Hepatocyte (in vitro differentiated cells): Measurements from ENCODE around the gene FES. TPM values are rescaled to one million over a fixed set of nuclear protein-coding genes. Genes with fewer than 3 reads are reported as not detected.

Source experiments
- DNase-seq: peaks from one replicate; pipeline ENCODE4 v3.0.0-alpha.2; 2016; ENCODE audit warnings: low spot score
- H2AFZ ChIP-seq: fragments of 200-600 bp; sonication (generic); 2 replicates; pipeline ENCODE4 v1.6.0; 2016; ENCODE audit warnings: antibody characterized with exemption, mild to moderate bottlenecking
- H3K27ac ChIP-seq: fragments of 200-600 bp; sonication (generic); 2 replicates; pipeline ENCODE4 v1.5.1; 2016; ENCODE audit warnings: mild to moderate bottlenecking
- H3K27me3 ChIP-seq: fragments of 200-600 bp; sonication (generic); 2 replicates; pipeline ENCODE4 v1.6.1; 2016
- H3K36me3 ChIP-seq: fragments of 200-600 bp; sonication (generic); replicated peaks from 2 replicates; pipeline ENCODE4 v1.5.1; 2016; ENCODE audit warnings: low read depth; ENCODE audit not compliant: insufficient read depth
- H3K4me1 ChIP-seq: fragments of 200-600 bp; sonication (generic); 2 replicates; pipeline ENCODE4 v1.5.1; 2016; ENCODE audit warnings: mild to moderate bottlenecking, moderate library complexity; ENCODE audit not compliant: insufficient read depth
- H3K4me2 ChIP-seq: fragments of 200-600 bp; sonication (generic); 2 replicates; pipeline ENCODE4 v1.6.0; 2016
- H3K4me3 ChIP-seq: fragments of 200-600 bp; sonication (generic); 2 replicates; pipeline ENCODE4 v1.5.1; 2016; ENCODE audit warnings: mild to moderate bottlenecking
- H3K79me2 ChIP-seq: fragments of 200-600 bp; sonication (generic); 2 replicates; pipeline ENCODE4 v1.6.0; 2017; ENCODE audit warnings: mild to moderate bottlenecking
- H3K9me2 ChIP-seq: fragments of 200-600 bp; sonication (generic); replicated peaks from 2 replicates; pipeline ENCODE4 v1.6.0; 2017; ENCODE audit warnings: mild to moderate bottlenecking; ENCODE audit not compliant: insufficient read depth
- H3K9me3 ChIP-seq: fragments of 200-600 bp; sonication (generic); 2 replicates; pipeline ENCODE4 v1.5.1; 2016; ENCODE audit warnings: low read depth, mild to moderate bottlenecking
- H4K20me1 ChIP-seq: fragments of 200-600 bp; sonication (generic); 2 replicates; pipeline ENCODE4 v1.6.0; 2016; ENCODE audit warnings: mild to moderate bottlenecking; ENCODE audit not compliant: insufficient read depth, poor library complexity, severe bottlenecking
- CTCF ChIP-seq: fragments of 200-600 bp; sonication (generic); IDR thresholded peaks from 2 replicates; pipeline ENCODE4 v1.5.1; 2016; ENCODE audit warnings: antibody characterized with exemption, mild to moderate bottlenecking; ENCODE audit not compliant: poor library complexity
- EZH2 ChIP-seq: fragments of 200-600 bp; sonication (generic); IDR thresholded peaks from 2 replicates; pipeline ENCODE4 v1.6.1; 2016; ENCODE audit warnings: antibody characterized with exemption, mild to moderate bottlenecking, borderline replicate concordance
- EZH2phosphoT487 ChIP-seq: fragments of 200-600 bp; sonication (generic); IDR thresholded peaks from one replicate; pipeline ENCODE4 v1.6.1; 2018; ENCODE audit warnings: antibody characterized with exemption, mild to moderate bottlenecking, low read depth, moderate library complexity; ENCODE audit not compliant: unreplicated experiment, severe bottlenecking
- WGBS: methylation state at CpG from one replicate; pipeline ENCODE4 v1.1.6; 2016; ENCODE audit warnings: low lambda C conversion rate; ENCODE audit errors: missing lambda C conversion rate; 5-methylcytosine and 5-hydroxymethylcytosine counted together
- polyA plus RNA-seq: library from polyadenylated mRNA; unstranded; fragments of >200 nt; fragmentation: Nextera tagmentation; extraction: Ambion mirVana; gene quantifications from 2 replicates; pipeline ENCODE4 v1.2.1, GENCODE V29; 2016
- total RNA-seq: library from RNA; depleted of rRNA; stranded (reverse); fragments of >200 nt; gene quantifications from 2 replicates; pipeline ENCODE4 v1.2.3, GENCODE V29; 2014

Gene FES
- total and polyA plus RNA-seq, 2 experiments from 2014 or later = 7.3 to 13.5 TPM

GRCh38 chr15:90876512-90877170, 7.7 kb upstream of the FES start:
- 97% methylated on average over 15 of the region's 15 CpGs for WGBS
- Histone ChIP-seq H3K79me2 (peaks cover 39% of the 10 kb centered on the region), H2AFZ (no peak overlapping the region)

GRCh38 chr15:90877315-90877714, 7.0 kb upstream of the FES start:
- H2AFZ ChIP-seq = no peak overlapping the region
- no peak for DNase-seq
- no peak overlapping the region for H3K4me2 ChIP-seq
- TF ChIP-seq CTCF (no peak), EZH2 (no peak), EZH2phosphoT487 (no peak)
- H3K9me2 ChIP-seq = no peaks in the 10 kb centered on the region
- H3K79me2 ChIP-seq = peaks cover 33% of the 10 kb centered on the region
- H3K36me3 ChIP-seq = no peaks in the 10 kb centered on the region
- peaks cover 19% of the 10 kb centered on the region for H4K20me1 ChIP-seq
- H3K9me3 ChIP-seq = no peaks in the 10 kb centered on the region
- no peak overlapping the region for H3K4me3 ChIP-seq
- no peak overlapping the region for H3K27ac ChIP-seq
- no peaks in the 10 kb centered on the region for H3K27me3 ChIP-seq
- peaks cover 26% of the 10 kb centered on the region for H3K4me1 ChIP-seq
- 96% methylated on average over 14 of the region's 14 CpGs for WGBS

More at GRCh38 chr15:90876512-90877170, 7.7 kb upstream of the FES start:
- Histone ChIP-seq H3K9me3 (no peaks in the 10 kb centered on the region), H3K4me3 (no peak overlapping the region), H3K9me2 (no peaks in the 10 kb centered on the region), H3K27ac (no peak overlapping the region), H4K20me1 (peaks cover 19% of the 10 kb centered on the region), H3K4me2 (no peak overlapping the region), H3K36me3 (no peaks in the 10 kb centered on the region), H3K4me1 (peaks cover 28% of the 10 kb centered on the region), H3K27me3 (no peaks in the 10 kb centered on the region)
- TF ChIP-seq CTCF (no peak), EZH2 (no peak), EZH2phosphoT487 (no peak)
- no peak for DNase-seq

GRCh38 chr15:90877996-90878395, 6.3 kb upstream of the FES start:
- Histone ChIP-seq H3K9me2 (no peaks in the 10 kb centered on the region), H3K9me3 (no peaks in the 10 kb centered on the region), H2AFZ (no peak overlapping the region), H3K36me3 (no peaks in the 10 kb centered on the region), H4K20me1 (peaks cover 19% of the 10 kb centered on the region), H3K4me2 (no peak overlapping the region), H3K27me3 (no peaks in the 10 kb centered on the region), H3K4me1 (peaks cover 19% of the 10 kb centered on the region), H3K4me3 (no peak overlapping the region), H3K27ac (no peak overlapping the region), H3K79me2 (peaks cover 26% of the 10 kb centered on the region)
- TF ChIP-seq EZH2 (no peak), EZH2phosphoT487 (no peak), CTCF (no peak)
- WGBS = 95% methylated on average over 14 of the region's 14 CpGs
- DNase-seq = no peak
